Activated T-cell treated with anti-CD3 and anti-CD28 coated beads for 48 hours (primary cell): ENCODE measurements around the gene PCLO.
"Not testable (repeated sequence)": the region's sequence is repeated elsewhere in the genome, so short reads cannot be mapped to it uniquely, and the experiment has no call there.

Experiments used
- DNase-seq: peaks from one replicate; pipeline ENCODE4 v3.0.0-alpha.2; 2020; ENCODE audit warnings: low read depth

The PCLO gene

GRCh38 chr7:83040484-83040883, 122.2 kb downstream of the PCLO start:
- no peak for DNase-seq

GRCh38 chr7:83038787-83039186, 123.9 kb downstream of the PCLO start:
- no peak for DNase-seq

- DNase-seq = no peak
Observed at GRCh38 chr7:83036721-83037380, 125.8 kb downstream of the PCLO start.

GRCh38 chr7:83036130-83036529, 126.6 kb downstream of the PCLO start:
- DNase-seq = no peak

GRCh38 chr7:83032195-83032594, 130.5 kb downstream of the PCLO start:
- no peak for DNase-seq

- not testable (repeated sequence) for DNase-seq
Observed at GRCh38 chr7:83023817-83024665, 138.6 kb downstream of the PCLO start.

- no peak for DNase-seq
Observed at GRCh38 chr7:83021032-83021431, 141.7 kb downstream of the PCLO start.

- DNase-seq = no peak
Observed at GRCh38 chr7:83020161-83020560, 142.5 kb downstream of the PCLO start.

- no peak for DNase-seq
Observed at GRCh38 chr7:83015916-83016315, 146.8 kb downstream of the PCLO start.

GRCh38 chr7:83014546-83014945, 148.1 kb downstream of the PCLO start:
- no peak for DNase-seq

- no peak for DNase-seq
Observed at GRCh38 chr7:83011954-83012353, 150.7 kb downstream of the PCLO start.

- no peak for DNase-seq
Observed at GRCh38 chr7:83005410-83005809, 157.3 kb downstream of the PCLO start.

- no peak for DNase-seq
Observed at GRCh38 chr7:83001362-83002040, 161.2 kb downstream of the PCLO start.

GRCh38 chr7:82998436-82998835, 164.2 kb downstream of the PCLO start:
- no peak for DNase-seq

GRCh38 chr7:82985144-82985802, 177.4 kb downstream of the PCLO start:
- DNase-seq = no peak

GRCh38 chr7:82980130-82980788, 182.4 kb downstream of the PCLO start:
- DNase-seq = no peak

- DNase-seq = no peak
Observed at GRCh38 chr7:82975811-82976468, 186.7 kb downstream of the PCLO start.

GRCh38 chr7:82972135-82972534, 190.5 kb downstream of the PCLO start:
- DNase-seq = no peak

GRCh38 chr7:82965088-82966036, 197.3 kb downstream of the PCLO start:
- DNase-seq = no peak
